Naive B cell (primary cell): ENCODE data around the gene AKIRIN2. TPM values are rescaled to one million over a fixed set of nuclear protein-coding genes. Genes with fewer than 3 reads are reported as not detected.

Experiments
- polyA plus RNA-seq, 6 donors: library from polyadenylated mRNA; unstranded; fragments of 300-500 nt; fragmentation: Illumina TruSeq; gene quantifications; one replicate each; pipeline ENCODE4 v1.2.3, GENCODE V29; 2021; ENCODE audit warnings: low read depth in 6 of 6

The AKIRIN2 gene
- polyA plus RNA-seq, 6 donors from 2014 or later: 75.0 to 129 (median 99.1) TPM

Other genes starting within 250 kb of the AKIRIN2 start
- gene SLC35A1, start 229.3 kb downstream of the AKIRIN2 start, polyA plus RNA-seq: 10 to 100 TPM; 18.0 to 26.6 (median 25.4) TPM
- 10 to 100 TPM; 11.7 to 32.8 (median 25.3) TPM for gene RARS2, start 112.2 kb downstream of the AKIRIN2 start, polyA plus RNA-seq
- gene ORC3, start 112.1 kb downstream of the AKIRIN2 start, polyA plus RNA-seq: 10 to 100 TPM; 34.4 to 68.4 (median 38.8) TPM